Measurements from ENCODE around the gene PNCK. TPM values are rescaled to one million over a fixed set of nuclear protein-coding genes. Genes with fewer than 3 reads are reported as not detected.

PNCK gene
- total RNA-seq, 1 experiment from 2014 or later: 2.3 TPM

DNA sequence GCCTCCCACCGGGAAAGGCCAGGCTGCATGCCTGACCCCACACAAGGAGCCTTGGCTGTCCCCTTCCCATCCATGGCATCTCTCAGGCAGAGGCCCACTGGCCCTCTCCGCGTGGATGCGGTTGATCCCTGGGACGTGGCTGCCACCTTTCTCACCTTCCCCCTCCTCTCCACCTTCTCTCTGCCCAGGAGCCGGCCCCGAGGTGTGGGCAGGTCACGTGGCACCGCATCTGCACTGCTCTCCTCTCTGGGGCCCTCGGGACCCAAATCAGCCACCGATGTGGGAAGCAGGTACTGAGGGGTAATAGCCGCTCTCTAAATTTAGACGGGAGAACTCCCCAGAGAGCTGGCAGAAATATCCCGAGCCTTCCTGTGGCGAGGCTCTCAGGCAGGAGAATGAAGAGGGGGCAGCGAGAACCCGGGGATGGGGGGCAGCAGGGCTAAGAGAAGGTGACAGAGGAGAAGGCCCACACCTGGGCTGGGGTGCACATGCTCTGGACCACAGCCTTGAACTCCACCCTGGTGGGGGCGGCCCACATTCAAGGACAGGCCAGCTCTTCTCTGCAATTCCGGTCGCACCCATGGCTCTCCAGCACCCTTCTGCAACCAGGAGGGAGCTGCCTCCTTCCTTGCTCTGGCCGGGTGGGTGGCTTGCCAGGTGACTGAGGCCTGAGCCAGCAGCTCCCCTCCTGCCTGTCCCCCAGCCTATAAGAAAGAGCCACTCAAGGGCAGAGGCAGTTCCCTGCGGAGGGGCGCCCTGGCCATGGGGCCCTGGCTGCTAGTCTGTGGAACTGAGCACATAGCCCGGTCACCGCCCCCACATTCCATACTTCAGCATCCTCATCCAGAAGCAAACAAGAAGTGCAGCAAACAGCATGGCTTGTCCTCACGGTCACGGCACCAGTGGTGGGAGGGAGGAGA lies 36.2 kb downstream of the PNCK start:
- Histone ChIP-seq H3K27ac (ENCODE audit: low read length) (no peak overlapping the region), H3K4me3 (ENCODE audit: low read depth in 2 of 2, low read length in 2 of 2) (no peak overlapping the region), H3K9me3 (ENCODE audit: control insufficient read depth, insufficient read depth, low read depth, low read length) (no peaks in the 10 kb centered on the region), H3K36me3 (ENCODE audit: control insufficient read depth, insufficient read depth, low read length) (no peaks in the 10 kb centered on the region), H3K4me1 (ENCODE audit: control insufficient read depth, insufficient read depth, low read length) (peaks cover 2% of the 10 kb centered on the region; the same call in 1 of the 2 replicates), H3K27me3 (ENCODE audit: control insufficient read depth, insufficient read depth, low read length) (no peaks in the 10 kb centered on the region; the same call in 1 of the 2 replicates)
- in situ Hi-C loops (cut with HindIII; ENCODE audit: low pct_unique_long_range_greater_than_20kb, low sequenced_read_pairs): no loop called here
- TF ChIP-seq SIN3A (IDR thresholded peaks at IDR 0.05; ENCODE audit: borderline replicate concordance, insufficient read depth, low read depth, low read length): no peak
- TF ChIP-seq, protein P1, sequence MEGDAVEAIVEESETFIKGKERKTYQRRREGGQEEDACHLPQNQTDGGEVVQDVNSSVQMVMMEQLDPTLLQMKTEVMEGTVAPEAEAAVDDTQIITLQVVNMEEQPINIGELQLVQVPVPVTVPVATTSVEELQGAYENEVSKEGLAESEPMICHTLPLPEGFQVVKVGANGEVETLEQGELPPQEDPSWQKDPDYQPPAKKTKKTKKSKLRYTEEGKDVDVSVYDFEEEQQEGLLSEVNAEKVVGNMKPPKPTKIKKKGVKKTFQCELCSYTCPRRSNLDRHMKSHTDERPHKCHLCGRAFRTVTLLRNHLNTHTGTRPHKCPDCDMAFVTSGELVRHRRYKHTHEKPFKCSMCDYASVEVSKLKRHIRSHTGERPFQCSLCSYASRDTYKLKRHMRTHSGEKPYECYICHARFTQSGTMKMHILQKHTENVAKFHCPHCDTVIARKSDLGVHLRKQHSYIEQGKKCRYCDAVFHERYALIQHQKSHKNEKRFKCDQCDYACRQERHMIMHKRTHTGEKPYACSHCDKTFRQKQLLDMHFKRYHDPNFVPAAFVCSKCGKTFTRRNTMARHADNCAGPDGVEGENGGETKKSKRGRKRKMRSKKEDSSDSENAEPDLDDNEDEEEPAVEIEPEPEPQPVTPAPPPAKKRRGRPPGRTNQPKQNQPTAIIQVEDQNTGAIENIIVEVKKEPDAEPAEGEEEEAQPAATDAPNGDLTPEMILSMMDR (IDR thresholded peaks at IDR 0.05): no peak
- ChIA-PET POLR2A (no interaction called here), CTCF (interaction anchor here (1.5 kb wide), 1 partner anchor 30 kb away, joined by 5 read pairs; no protein-coding TSS in a partner anchor)
- DNase-seq (ENCODE audit: low read depth, low spot score): no peak
- no peak for ATAC-seq
- BruUV-seq (replicated peaks): no TSS peak
- intact Hi-C loops (cut with micrococcal nuclease; ENCODE audit: unreplicated experiment): no loop called here

DNA sequence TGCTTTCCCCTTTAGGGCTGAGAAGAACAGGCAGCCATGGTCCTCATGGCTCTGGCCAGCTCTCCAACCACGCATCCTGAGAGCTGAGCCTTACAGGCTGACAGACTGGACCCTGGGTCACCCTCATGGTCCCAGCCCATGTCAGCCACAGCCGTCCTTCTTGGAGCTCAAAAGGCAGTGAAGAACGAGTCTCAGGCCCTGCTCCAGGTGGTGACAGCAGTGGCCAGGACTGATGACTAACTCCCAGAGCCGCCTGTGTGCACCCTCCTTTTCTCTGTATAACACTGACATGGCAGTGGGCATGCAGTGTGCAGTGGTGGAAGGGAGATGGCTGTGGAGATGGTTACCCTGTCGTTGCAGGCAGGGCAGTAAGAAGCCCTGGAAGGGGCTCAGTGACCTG lies 36.9 kb downstream of the PNCK start:
- Histone ChIP-seq H3K4me3 (ENCODE audit: low read depth in 2 of 2, low read length in 2 of 2) (no peak overlapping the region), H3K36me3 (ENCODE audit: control insufficient read depth, insufficient read depth, low read length) (no peaks in the 10 kb centered on the region), H3K27me3 (ENCODE audit: control insufficient read depth, insufficient read depth, low read length) (no peaks in the 10 kb centered on the region; the same call in 1 of the 2 replicates), H3K27ac (ENCODE audit: low read length) (no peak overlapping the region), H3K9me3 (ENCODE audit: control insufficient read depth, insufficient read depth, low read depth, low read length) (no peaks in the 10 kb centered on the region), H3K4me1 (ENCODE audit: control insufficient read depth, insufficient read depth, low read length) (peaks cover under 1% of the 10 kb centered on the region; the same call in 1 of the 2 replicates)
- ATAC-seq: no peak
- in situ Hi-C loops (cut with HindIII; ENCODE audit: low pct_unique_long_range_greater_than_20kb, low sequenced_read_pairs) (no loop called here), intact Hi-C loops (cut with micrococcal nuclease; ENCODE audit: unreplicated experiment) (no loop called here)
- ChIA-PET POLR2A (interaction anchor here (0.6 kb wide), 2 partner anchors 10 to 18 kb away, joined by 4 to 5 read pairs; partner anchors contain the start of gene DUSP9), CTCF (interaction anchor here (0.9 to 1.5 kb wide), 2 partner anchors 28 to 31 kb away, joined by 3 to 5 read pairs; no protein-coding TSS in a partner anchor)
- no TSS peak for BruUV-seq (replicated peaks)
- DNase-seq (ENCODE audit: low read depth, low spot score): no peak
- TF ChIP-seq SIN3A (IDR thresholded peaks at IDR 0.05; ENCODE audit: borderline replicate concordance, insufficient read depth, low read depth, low read length) (no peak), POLR2AphosphoS5 (IDR thresholded peaks at IDR 0.05; ENCODE audit: low read depth, low read length) (no peak), TCF7L2 (IDR thresholded peaks at IDR 0.05; ENCODE audit: low read depth, low read length) (no peak)
- TF ChIP-seq, protein P1 (IDR thresholded peaks at IDR 0.05): no peak
- TF ChIP-seq, protein P2, sequence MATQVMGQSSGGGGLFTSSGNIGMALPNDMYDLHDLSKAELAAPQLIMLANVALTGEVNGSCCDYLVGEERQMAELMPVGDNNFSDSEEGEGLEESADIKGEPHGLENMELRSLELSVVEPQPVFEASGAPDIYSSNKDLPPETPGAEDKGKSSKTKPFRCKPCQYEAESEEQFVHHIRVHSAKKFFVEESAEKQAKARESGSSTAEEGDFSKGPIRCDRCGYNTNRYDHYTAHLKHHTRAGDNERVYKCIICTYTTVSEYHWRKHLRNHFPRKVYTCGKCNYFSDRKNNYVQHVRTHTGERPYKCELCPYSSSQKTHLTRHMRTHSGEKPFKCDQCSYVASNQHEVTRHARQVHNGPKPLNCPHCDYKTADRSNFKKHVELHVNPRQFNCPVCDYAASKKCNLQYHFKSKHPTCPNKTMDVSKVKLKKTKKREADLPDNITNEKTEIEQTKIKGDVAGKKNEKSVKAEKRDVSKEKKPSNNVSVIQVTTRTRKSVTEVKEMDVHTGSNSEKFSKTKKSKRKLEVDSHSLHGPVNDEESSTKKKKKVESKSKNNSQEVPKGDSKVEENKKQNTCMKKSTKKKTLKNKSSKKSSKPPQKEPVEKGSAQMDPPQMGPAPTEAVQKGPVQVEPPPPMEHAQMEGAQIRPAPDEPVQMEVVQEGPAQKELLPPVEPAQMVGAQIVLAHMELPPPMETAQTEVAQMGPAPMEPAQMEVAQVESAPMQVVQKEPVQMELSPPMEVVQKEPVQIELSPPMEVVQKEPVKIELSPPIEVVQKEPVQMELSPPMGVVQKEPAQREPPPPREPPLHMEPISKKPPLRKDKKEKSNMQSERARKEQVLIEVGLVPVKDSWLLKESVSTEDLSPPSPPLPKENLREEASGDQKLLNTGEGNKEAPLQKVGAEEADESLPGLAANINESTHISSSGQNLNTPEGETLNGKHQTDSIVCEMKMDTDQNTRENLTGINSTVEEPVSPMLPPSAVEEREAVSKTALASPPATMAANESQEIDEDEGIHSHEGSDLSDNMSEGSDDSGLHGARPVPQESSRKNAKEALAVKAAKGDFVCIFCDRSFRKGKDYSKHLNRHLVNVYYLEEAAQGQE (IDR thresholded peaks at IDR 0.05; ENCODE audit: insufficient read depth in 1 of 2, low read depth in 2 of 2, low read length in 1 of 2): no peak
